NCI-H69 (cell line): ENCODE measurements around the gene POLR1E.
A peak's percentile ranks its signal among the peaks of the same experiment; 100 is the strongest.
"Not testable (repeated sequence)": the region's sequence is repeated elsewhere in the genome, so short reads cannot be mapped to it uniquely, and the experiment has no call there.

ENCODE experiments used
- DNase-seq: peaks from one replicate; lab custom pipeline; 2025; lab: John Stamatoyannopoulos, UW

Gene POLR1E

GRCh38 chr9:37464426-37465248, 21.1 kb upstream of the POLR1E start:
- no peak for DNase-seq

DNA sequence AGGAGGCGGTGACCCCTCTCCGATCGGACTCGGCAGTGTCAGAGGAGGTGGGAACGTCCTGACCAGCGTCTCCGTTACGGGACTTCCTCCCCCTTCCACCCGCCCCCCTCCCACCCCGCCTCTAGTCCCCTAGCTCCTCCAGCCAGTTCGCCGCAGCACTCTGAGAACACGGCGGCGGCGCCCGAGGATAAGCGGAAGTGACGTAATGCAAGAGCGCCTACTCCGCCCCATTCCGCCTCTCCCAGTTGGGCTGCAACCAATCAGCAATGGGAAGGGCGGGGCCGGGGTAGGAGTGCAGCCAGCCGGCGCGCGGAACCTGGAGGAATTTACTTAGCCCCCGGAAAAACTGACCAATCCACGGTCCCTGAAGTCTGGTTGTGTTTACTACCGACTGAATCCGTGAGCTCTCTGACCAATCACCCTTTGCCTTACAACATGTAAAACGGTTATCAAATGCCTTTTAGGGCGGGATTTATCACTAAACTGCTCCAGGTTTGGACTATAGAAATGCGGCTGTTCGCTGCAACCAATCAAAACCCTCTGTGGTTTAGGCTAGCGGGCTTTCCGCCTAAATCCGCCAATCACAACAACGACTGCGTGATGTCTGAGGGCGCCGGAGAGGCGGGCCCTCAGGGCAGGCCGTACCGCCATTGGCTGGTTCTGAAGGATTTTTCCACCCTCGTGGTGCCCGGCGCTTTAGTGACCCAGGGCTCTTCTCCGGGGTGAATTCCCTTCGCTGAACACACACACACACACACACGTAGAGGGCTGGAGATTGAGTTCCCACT, 20.3 kb upstream of the POLR1E start, which contains the start of gene ZBTB5:
TSS of gene ZBTB5 (minus strand) at position 202 of the 788 bp plus-strand sequence. CDS start 22,899 bp downstream, outside the sequence.
- peak; percentile 100 for DNase-seq

DNA sequence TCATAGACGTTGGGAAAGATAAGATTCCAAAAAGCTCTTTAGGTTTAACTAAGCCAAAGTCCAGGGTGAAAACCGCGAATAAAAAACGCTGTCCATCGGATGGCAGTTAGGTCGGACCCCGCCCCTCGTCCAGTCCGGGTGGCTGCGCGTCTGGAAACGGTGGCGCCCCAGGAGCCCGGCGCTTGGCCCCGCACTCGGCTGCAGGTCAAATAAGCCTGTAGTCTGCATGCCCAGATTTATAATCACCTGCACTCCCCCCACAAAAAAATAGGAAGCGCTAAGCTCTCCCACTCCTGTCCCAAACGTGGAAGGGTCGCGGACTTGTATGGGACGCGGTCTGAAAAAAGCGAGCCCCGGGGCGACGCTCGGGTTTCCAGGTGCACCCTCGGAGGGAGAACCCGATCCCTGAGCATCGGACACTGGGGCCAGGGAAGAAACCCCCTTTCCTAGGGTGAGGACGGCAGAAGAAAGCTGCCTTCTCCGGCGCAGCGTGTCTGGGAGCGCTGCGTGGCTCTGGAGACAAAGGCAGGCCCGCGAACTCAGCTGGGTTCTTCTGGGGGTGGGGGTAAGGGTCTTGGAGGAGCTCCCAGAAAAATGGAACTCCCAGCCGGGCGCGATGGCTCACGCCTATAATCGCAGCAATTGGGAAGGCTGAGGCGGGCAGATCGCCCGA, 19.6 kb upstream of the POLR1E start:
- DNase-seq, result peak; percentile 97

GRCh38 chr9:37467530-37467929, 18.2 kb upstream of the POLR1E start:
- not testable (repeated sequence) for DNase-seq

- no peak for DNase-seq
These were observed 17.1 kb upstream of the POLR1E start for GRCh38 chr9:37468620-37469019.

- DNase-seq, result peak; percentile 50
These were observed 13.6 kb upstream of the POLR1E start for GRCh38 chr9:37471942-37472684.

GRCh38 chr9:37473982-37474381, 11.8 kb upstream of the POLR1E start:
- DNase-seq, result not testable (repeated sequence)

DNA sequence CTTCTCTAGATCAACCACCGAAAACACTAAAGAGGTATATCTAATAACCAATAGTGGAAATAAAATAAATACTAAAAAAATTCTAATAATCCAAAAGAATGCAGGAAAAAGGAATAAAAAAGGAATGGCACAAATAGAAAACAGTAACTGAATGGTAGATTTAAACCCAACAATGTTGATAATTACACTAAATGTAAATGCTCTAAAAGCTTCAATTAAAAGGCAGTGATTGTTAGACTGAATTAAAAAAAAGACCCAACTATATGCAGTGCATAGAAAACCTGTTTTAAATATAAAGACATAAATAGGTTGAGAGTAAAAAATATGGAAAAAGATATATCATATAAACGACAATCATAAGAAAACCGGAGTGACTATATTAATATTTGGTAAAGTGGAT, 11.3 kb upstream of the POLR1E start:
- DNase-seq, result no peak

- DNase-seq, result no peak
These were observed 8.8 kb upstream of the POLR1E start for GRCh38 chr9:37476930-37477329.

GRCh38 chr9:37477443-37477842, 8.3 kb upstream of the POLR1E start:
- DNase-seq, result not testable (repeated sequence)

DNA sequence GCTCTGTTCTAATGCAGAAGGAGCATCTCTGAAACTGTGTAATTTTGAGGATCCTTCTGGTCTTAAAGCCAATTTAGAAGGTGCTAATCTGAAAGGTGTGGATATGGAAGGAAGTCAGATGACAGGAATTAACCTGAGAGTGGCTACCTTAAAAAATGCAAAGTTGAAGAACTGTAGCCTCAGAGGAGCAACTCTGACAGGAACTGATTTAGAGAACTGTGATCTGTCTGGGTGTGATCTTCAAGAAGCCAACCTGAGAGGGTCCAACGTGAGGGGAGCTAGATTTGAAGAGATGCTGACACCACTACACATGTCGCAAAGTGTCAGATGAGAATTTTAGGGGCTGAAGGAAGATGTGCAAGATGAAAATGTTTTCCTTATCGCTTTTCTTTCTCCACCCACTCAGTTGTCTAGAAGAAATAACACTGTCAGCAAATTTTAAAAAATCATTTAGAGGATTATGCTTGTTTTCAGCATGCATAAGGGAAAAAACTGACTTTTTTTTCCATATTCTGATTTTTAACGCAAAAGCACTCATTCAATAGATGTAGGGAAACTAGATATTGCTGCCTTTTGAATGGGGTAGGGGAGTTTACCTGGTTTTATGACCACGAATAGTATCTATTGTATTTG, 7.6 kb upstream of the POLR1E start:
- DNase-seq, result not testable (repeated sequence)

GRCh38 chr9:37480759-37481158, 5.0 kb upstream of the POLR1E start:
- no peak for DNase-seq

DNA sequence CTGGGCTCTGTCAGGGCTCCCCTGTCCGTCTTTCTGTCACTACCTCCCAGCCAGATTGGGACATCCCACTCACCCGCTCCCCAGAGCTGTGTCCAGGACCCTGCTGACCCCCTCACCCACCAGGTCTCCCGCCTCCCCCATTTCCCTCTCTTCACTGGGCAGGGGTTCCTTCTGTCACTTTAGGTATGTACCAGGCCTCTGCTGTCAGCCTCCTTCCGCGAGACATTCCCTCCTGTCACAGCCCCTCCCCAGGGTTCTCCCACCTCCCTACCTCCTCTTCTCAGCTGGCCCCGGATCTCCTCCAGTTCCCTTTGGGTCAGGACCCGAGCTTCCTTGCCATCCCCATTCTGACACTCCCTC, 488 bp downstream of the POLR1E start:
- DNase-seq, result peak; percentile 55

DNA sequence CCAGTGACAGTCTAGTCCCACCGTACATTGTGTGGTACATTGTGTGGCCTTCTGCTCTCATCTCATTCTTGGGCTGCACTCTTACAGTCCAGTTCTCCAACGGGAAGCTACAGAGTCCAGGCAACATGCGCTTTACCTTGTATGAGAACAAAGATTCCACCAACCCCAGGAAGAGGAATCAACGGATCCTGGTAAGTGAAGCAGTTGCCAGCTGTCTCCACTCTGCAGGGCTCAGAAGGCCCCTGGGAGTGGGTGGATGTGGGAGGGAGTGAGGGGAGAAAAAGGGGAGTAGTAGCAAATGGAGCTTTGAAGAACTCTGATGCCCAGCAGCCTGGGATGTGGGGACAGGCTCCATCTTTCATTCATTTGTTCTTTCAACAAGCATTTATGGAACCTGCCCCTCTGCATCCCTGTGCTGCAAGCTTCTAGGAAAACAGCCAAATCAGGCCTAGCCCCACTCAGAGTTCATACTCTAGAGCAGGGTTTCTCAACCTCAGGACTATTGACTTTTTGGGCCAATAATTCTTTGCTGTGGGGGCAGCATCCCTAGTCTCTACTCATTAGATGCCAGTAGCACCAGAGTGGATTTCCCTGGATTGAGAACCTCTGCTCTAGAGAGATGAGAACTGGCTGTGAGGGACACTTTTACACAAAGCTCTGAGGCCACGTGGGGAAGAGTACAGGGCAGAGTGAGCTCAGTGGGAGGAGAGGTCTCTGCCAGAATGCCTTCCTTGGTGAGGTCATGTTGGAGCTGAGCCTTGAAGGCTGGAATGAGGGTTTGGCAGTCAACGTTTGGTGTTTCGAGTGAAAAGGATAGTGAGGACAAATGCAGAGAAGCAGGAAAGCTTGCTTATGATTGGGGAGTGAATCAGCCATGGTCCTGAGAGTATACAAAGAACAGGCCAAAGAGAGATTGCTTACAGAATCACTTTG, 1.1 kb downstream of the POLR1E start:
- peak; percentile 55 for DNase-seq

- DNase-seq, result no peak
These were observed 6.2 kb downstream of the POLR1E start for GRCh38 chr9:37491939-37492338.

DNA sequence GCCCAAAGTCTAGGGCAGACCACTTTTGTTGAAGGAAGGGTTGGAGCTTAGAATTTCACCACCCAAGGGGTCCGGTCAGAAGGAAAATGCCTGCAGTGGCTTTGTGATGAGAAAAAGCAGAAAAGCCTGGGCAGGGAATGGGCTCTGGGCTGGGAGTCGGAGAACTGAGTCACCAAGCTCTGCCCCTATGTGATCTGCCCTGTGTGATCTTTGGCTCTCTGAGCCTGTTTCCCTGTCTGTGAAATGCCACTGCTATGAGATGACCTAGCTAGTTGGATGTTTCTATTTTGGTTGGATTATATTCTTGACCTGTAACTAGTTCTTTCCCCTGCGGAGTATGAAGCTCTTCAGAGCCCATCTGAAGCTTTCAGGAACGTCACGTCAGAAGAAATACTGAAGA, 9.8 kb downstream of the POLR1E start:
- DNase-seq, result no peak

DNA sequence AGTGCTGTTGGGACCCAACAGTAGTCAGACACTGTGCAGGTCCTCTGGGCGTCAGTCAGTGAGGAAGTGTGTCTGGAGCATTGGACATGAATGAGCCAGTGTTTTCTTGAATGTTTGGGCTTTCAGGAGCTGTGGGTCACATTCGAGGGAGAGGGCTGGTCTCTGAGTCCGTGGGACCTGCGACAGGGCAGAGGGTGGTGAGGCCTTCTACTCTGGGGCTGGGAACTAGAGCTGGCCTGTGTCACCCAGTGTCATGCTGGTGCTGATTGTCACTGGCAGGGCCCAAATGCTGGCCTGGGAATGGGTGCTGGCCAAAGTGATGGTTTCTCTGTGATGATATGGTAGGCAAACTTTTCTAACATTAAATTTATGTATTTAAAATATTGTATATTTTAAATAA, 10.3 kb downstream of the POLR1E start:
- no peak for DNase-seq

DNA sequence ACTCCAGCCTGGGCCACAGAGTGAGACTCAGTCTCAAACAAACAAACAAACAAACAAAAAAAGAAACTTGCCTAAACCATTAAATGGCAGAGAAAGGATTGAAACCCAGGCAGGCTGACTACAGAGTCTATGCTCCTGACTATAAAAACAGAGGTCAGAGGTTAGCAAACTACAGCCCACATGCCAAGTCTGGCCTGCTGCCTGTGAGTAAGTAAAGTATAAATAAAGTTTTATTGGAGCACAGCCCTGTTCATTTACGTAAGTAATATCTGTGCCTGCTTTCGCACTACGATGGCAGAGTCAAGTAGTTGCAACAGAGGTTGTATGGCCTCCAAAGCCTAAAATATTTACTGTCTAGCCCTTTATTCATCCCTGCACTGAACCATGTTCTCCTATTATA, 11.6 kb downstream of the POLR1E start:
- no peak for DNase-seq

DNA sequence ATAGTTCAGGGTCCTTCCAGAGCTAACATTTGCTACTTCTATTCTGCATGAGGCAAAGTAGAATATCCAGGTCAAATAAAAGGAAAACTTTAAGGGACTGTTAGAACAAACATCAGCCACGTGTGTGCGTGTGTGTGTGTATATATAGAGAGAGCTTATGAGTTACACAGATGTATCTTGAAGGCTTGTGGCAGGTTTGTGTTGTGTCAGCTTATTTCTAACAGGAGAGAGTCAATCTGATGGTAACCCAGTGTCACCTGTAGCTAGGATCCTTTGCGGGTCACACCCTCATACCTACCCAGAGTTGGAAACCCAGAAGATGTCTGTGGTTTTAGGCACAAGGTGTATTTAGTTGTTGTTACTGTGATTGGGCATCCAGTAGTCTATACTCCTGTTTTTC, 12.7 kb downstream of the POLR1E start:
- DNase-seq, result no peak

GRCh38 chr9:37499297-37499696, 13.5 kb downstream of the POLR1E start:
- no peak for DNase-seq
